ENCODE measurements around the gene ADD1.

DNA sequence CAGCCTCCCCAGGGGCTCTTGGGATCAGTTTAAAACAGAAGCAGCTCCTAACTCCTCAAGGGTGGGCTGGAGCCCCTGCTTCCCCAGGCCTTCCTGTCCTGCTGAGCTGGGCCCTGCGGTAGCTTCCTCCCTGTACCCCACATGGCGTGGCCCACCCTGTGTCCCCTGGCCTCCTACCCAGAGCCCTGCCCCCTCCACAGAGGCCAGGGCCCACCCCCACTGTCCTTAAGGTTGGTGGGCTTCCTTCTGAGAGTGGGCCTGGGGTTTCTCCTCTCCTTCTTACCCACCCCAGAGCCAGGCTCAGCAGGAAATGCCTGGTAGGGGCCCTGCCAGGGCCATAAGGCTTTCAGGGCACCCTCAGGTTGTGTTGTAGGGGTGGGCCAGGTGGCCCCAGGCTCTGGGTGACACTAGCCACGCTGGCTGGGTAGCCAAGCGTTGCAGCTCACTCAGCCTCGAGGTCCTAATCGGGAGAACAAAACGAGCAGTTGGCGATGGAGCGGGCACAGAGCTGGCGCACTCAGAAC lies 39.1 kb upstream of the ADD1 start:
- TF ChIP-seq, protein P1, sequence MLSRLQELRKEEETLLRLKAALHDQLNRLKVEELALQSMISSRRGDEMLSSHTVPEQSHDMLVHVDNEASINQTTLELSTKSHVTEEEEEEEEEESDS (CRISPR knock-in tag; IDR thresholded peaks at IDR 0.05; ENCODE audit: borderline replicate concordance), result no peak
- TF ChIP-seq, protein P2, sequence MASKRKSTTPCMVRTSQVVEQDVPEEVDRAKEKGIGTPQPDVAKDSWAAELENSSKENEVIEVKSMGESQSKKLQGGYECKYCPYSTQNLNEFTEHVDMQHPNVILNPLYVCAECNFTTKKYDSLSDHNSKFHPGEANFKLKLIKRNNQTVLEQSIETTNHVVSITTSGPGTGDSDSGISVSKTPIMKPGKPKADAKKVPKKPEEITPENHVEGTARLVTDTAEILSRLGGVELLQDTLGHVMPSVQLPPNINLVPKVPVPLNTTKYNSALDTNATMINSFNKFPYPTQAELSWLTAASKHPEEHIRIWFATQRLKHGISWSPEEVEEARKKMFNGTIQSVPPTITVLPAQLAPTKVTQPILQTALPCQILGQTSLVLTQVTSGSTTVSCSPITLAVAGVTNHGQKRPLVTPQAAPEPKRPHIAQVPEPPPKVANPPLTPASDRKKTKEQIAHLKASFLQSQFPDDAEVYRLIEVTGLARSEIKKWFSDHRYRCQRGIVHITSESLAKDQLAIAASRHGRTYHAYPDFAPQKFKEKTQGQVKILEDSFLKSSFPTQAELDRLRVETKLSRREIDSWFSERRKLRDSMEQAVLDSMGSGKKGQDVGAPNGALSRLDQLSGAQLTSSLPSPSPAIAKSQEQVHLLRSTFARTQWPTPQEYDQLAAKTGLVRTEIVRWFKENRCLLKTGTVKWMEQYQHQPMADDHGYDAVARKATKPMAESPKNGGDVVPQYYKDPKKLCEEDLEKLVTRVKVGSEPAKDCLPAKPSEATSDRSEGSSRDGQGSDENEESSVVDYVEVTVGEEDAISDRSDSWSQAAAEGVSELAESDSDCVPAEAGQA (IDR thresholded peaks at IDR 0.05; ENCODE audit: low read depth), result no peak
- TF ChIP-seq, protein P2 (CRISPR knock-in tag; IDR thresholded peaks at IDR 0.05; ENCODE audit: borderline replicate concordance), result no peak
- TF ChIP-seq EP300 (IDR thresholded peaks at IDR 0.05; ENCODE audit: low read depth in 2 of 2, low read length in 2 of 2), result no peak
- TF ChIP-seq EP300 (CRISPR knock-in tag; IDR thresholded peaks at IDR 0.05; ENCODE audit: borderline replicate concordance), result no peak
- TF ChIP-seq ZZZ3 (CRISPR knock-in tag; IDR thresholded peaks at IDR 0.05; ENCODE audit: borderline replicate concordance), result no peak
- TF ChIP-seq BRCA1 (CRISPR knock-in tag; IDR thresholded peaks at IDR 0.05), result no peak
- TF ChIP-seq RFX5 (IDR thresholded peaks at IDR 0.05; ENCODE audit: low read depth, low read length), result no peak
- no peak for TF ChIP-seq BORCS8-MEF2B (CRISPR knock-in tag; IDR thresholded peaks at IDR 0.05)
- no peak for TF ChIP-seq XBP1 (CRISPR knock-in tag; IDR thresholded peaks at IDR 0.05)
- no peak for TF ChIP-seq POLR2AphosphoS5 (IDR thresholded peaks at IDR 0.05; ENCODE audit: low read depth, low read length)
- no peak for TF ChIP-seq HDAC2 (CRISPR knock-in tag; IDR thresholded peaks at IDR 0.05)
- TF ChIP-seq MAZ (IDR thresholded peaks at IDR 0.05; ENCODE audit: borderline replicate concordance, low read depth, low read length), result no peak
- TF ChIP-seq MAZ (CRISPR knock-in tag; IDR thresholded peaks at IDR 0.05; ENCODE audit: low read depth), result no peak
